Sigmoid colon (tissue), 7 donors: Measurements from ENCODE around the gene GAL. TPM values are rescaled to one million over a fixed set of nuclear protein-coding genes. Genes with fewer than 3 reads are reported as not detected.

Experiments
- DNase-seq: peaks from one replicate; pipeline ENCODE4 v3.0.0-alpha.2; 2019
- H3K27ac ChIP-seq, 4 donors: fragments of 200-600 bp; sonication (generic); one replicate each; pipeline ENCODE4 v1.5.1; 2016 to 2019; ENCODE audit warnings: mild to moderate bottlenecking in 1 of 4
- H3K27me3 ChIP-seq, 3 donors: fragments of 200-600 bp; sonication (generic); one replicate each; pipeline ENCODE4 v1.5.1; 2019; ENCODE audit warnings: mild to moderate bottlenecking in 1 of 3
- H3K36me3 ChIP-seq, 4 donors: fragments of 200-600 bp; sonication (generic); one replicate each; pipeline ENCODE4 v1.5.1; 2016 to 2019
- H3K4me1 ChIP-seq, 4 donors: fragments of 200-600 bp; sonication (generic); one replicate each; pipeline ENCODE4 v1.5.1; 2017 to 2019
- H3K4me3 ChIP-seq, 4 donors: fragments of 200-600 bp; sonication (generic); one replicate each; pipeline ENCODE4 v1.5.1; 2017 to 2019; ENCODE audit warnings: mild to moderate bottlenecking in 2 of 4, moderate library complexity in 1 of 4
- H3K9me3 ChIP-seq, 4 donors: fragments of 200-600 bp in 3 of 4; sonication (generic) in 3 of 4; one replicate each; pipeline versions ENCODE4 v1.5.1 to v1.6.1; 2013 to 2019
- CTCF ChIP-seq, 4 experiments: fragments of 450-650 bp in 3 of 4; fragments of 200-600 bp in 1 of 4; IDR thresholded peaks; one replicate each; pipeline ENCODE4 v1.5.1; 2016 to 2019; ENCODE audit warnings: antibody characterized with exemption in 4 of 4, mild to moderate bottlenecking in 3 of 4, moderate library complexity in 2 of 4
- EP300 ChIP-seq, 4 donors: sonication (generic); formaldehyde crosslinking; IDR thresholded peaks; one replicate each; pipeline ENCODE4 v1.6.1; 2017; ENCODE audit warnings: antibody characterized with exemption in 4 of 4
- POLR2A ChIP-seq, 2 donors: fragments of 450-650 bp; IDR thresholded peaks; one replicate each; pipeline ENCODE4 v1.6.1; 2016; ENCODE audit warnings: antibody characterized with exemption in 2 of 2, mild to moderate bottlenecking in 2 of 2, moderate library complexity in 2 of 2
- POLR2AphosphoS5 ChIP-seq, 4 donors: sonication (generic); formaldehyde crosslinking; IDR thresholded peaks; one replicate each; pipeline ENCODE4 v1.6.1; 2017; ENCODE audit warnings: antibody characterized with exemption in 4 of 4
- WGBS, 2 donors: extraction: QIAGEN DNeasy Blood & Tissue Kit; methylation state at CpG; one replicate each; pipeline ENCODE4 v1.1.7; 2013; 5-methylcytosine and 5-hydroxymethylcytosine counted together
- intact Hi-C: fragments of 100-400 bp; cut with DNase I; formaldehyde crosslinking; loops from one replicate; pipeline ENCODE4 v1.15.1; 2023
- polyA plus RNA-seq, 3 donors: library from polyadenylated mRNA; stranded (reverse); fragments of 200-250 nt; gene quantifications; one replicate each; pipeline ENCODE4 v1.2.3, GENCODE V29; 2013
- total RNA-seq, 4 donors: library from RNA; depleted of rRNA; stranded (reverse); fragments of >200 nt; gene quantifications; one replicate each; pipeline ENCODE4 v1.1.0, GENCODE V29; 2016
- donor health status: healthy with polysubstance abuse.
- donor health status: Bipolar disorder and iron deficiency.
- donor health status: healthy.

GAL gene
- total and polyA plus RNA-seq, 7 donors, result 4.1 to 12.9 (median 11.8) TPM; not detected in 2

GRCh38 chr11:68653486-68654430 lies 30.6 kb upstream of the GAL start:
- no peak for TF ChIP-seq POLR2A (IDR thresholded peaks at IDR 0.05)
- no peak for TF ChIP-seq CTCF (IDR thresholded peaks at IDR 0.05)
- TF ChIP-seq EP300 (IDR thresholded peaks at IDR 0.05), result no peak
- no peak for TF ChIP-seq POLR2AphosphoS5 (IDR thresholded peaks at IDR 0.05)
- Histone ChIP-seq H3K4me3 (no peak overlapping the region), H3K9me3 (peaks cover 0 to 6% (median 1%) of the 10 kb centered on the region in 4 donors), H3K4me1 (no peaks in the 10 kb centered on the region), H3K27me3 (peaks cover 0 to 35% (median 9%) of the 10 kb centered on the region in 3 donors), H3K36me3 (no peaks in the 10 kb centered on the region), H3K27ac (no peak overlapping the region)
- 75 to 89% methylated on average over 24 of the region's 24 CpGs for WGBS, 2 donors
- DNase-seq, result no peak
- intact Hi-C loops, result no loop called here

GRCh38 chr11:68654978-68655377 lies 29.4 kb upstream of the GAL start:
- TF ChIP-seq POLR2A (IDR thresholded peaks at IDR 0.05), result no peak
- TF ChIP-seq POLR2AphosphoS5 (IDR thresholded peaks at IDR 0.05), result no peak
- no peak for TF ChIP-seq EP300 (IDR thresholded peaks at IDR 0.05)
- TF ChIP-seq CTCF (IDR thresholded peaks at IDR 0.05), result no peak
- intact Hi-C loops, result no loop called here
- Histone ChIP-seq H3K4me3 (no peak overlapping the region), H3K4me1 (peaks cover 0 to 6% (median 2%) of the 10 kb centered on the region in 4 donors), H3K27me3 (peaks cover 0 to 34% (median 9%) of the 10 kb centered on the region in 3 donors), H3K36me3 (no peaks in the 10 kb centered on the region), H3K9me3 (peaks cover 0 to 6% (median 1%) of the 10 kb centered on the region in 4 donors), H3K27ac (no peak overlapping the region)
- no peak for DNase-seq
- 92% methylated on average over 8 of the region's 8 CpGs for WGBS, 2 donors

GRCh38 chr11:68655406-68655805 lies 28.9 kb upstream of the GAL start:
- Histone ChIP-seq H3K4me3 (no peak overlapping the region), H3K9me3 (peaks cover 0 to 6% (median 1%) of the 10 kb centered on the region in 4 donors), H3K27ac (no peak overlapping the region), H3K27me3 (peaks cover 0 to 30% (median 9%) of the 10 kb centered on the region in 3 donors), H3K4me1 (peaks cover 0 to 6% (median 2%) of the 10 kb centered on the region in 4 donors), H3K36me3 (no peaks in the 10 kb centered on the region)
- no peak for DNase-seq
- intact Hi-C loops, result no loop called here
- TF ChIP-seq EP300 (IDR thresholded peaks at IDR 0.05) (no peak), POLR2AphosphoS5 (IDR thresholded peaks at IDR 0.05) (no peak), POLR2A (IDR thresholded peaks at IDR 0.05) (no peak), CTCF (IDR thresholded peaks at IDR 0.05) (no peak)
- 67 to 81% methylated on average over 7 of the region's 7 CpGs for WGBS, 2 donors

GRCh38 chr11:68655806-68656205 lies 28.5 kb upstream of the GAL start:
- Histone ChIP-seq H3K36me3 (no peaks in the 10 kb centered on the region), H3K27ac (no peak overlapping the region), H3K4me1 (peaks cover 0 to 6% (median 2%) of the 10 kb centered on the region in 4 donors), H3K27me3 (peaks cover 0 to 26% (median 9%) of the 10 kb centered on the region in 3 donors), H3K4me3 (no peak overlapping the region), H3K9me3 (peaks cover 0 to 6% (median 1%) of the 10 kb centered on the region in 4 donors)
- no peak for DNase-seq
- 82 to 83% methylated on average over 8 of the region's 8 CpGs for WGBS, 2 donors
- no peak for TF ChIP-seq CTCF (IDR thresholded peaks at IDR 0.05)
- intact Hi-C loops, result no loop called here
